Ascending aorta (tissue), 2 donors: ENCODE measurements around the gene PTPRF. TPM values are rescaled to one million over a fixed set of nuclear protein-coding genes. Genes with fewer than 3 reads are reported as not detected.

Experiments
- DNase-seq, 2 donors: peaks; one replicate each; pipeline ENCODE4 v3.0.0-alpha.2; 2019; ENCODE audit warnings: low spot score in 2 of 2
- H3K27ac ChIP-seq, 2 donors: fragments of 200-600 bp; sonication (generic); one replicate each; pipeline ENCODE4 v1.5.1; 2016 to 2017; ENCODE audit warnings: mild to moderate bottlenecking in 1 of 2
- H3K27me3 ChIP-seq: fragments of 200-600 bp; sonication (generic); one replicate; pipeline ENCODE4 v1.5.1; 2017
- H3K36me3 ChIP-seq, 2 donors: fragments of 200-600 bp; sonication (generic); one replicate each; pipeline ENCODE4 v1.5.1; 2016
- H3K4me1 ChIP-seq, 2 donors: fragments of 200-600 bp; sonication (generic); one replicate each; pipeline ENCODE4 v1.5.1; 2016 to 2017; ENCODE audit warnings: mild to moderate bottlenecking in 1 of 2
- H3K4me3 ChIP-seq, 2 donors: fragments of 200-600 bp; sonication (generic); one replicate each; pipeline ENCODE4 v1.5.1; 2016 to 2017; ENCODE audit warnings: mild to moderate bottlenecking in 1 of 2
- H3K9me3 ChIP-seq, 2 donors: fragments of 200-600 bp; sonication (generic); one replicate each; pipeline ENCODE4 v1.5.1; 2016
- CTCF ChIP-seq, 3 experiments: fragments of 200-600 bp in 2 of 3; fragments of 450-650 bp in 1 of 3; sonication (generic) in 2 of 3; IDR thresholded peaks; one replicate each; pipeline ENCODE4 v1.5.1; 2016 to 2019; ENCODE audit warnings: antibody characterized with exemption in 3 of 3, mild to moderate bottlenecking in 1 of 3, moderate library complexity in 1 of 3
- intact Hi-C: fragments of 100-400 bp; cut with DNase I; formaldehyde crosslinking; loops from one replicate; pipeline ENCODE4 v1.15.1; 2023
- total RNA-seq: library from RNA; depleted of rRNA; stranded (reverse); fragments of >200 nt; gene quantifications from one replicate; pipeline ENCODE4 v1.1.0, GENCODE V29; 2016

Gene PTPRF
- total RNA-seq, 1 donor from 2014 or later: 43.6 TPM

DNA sequence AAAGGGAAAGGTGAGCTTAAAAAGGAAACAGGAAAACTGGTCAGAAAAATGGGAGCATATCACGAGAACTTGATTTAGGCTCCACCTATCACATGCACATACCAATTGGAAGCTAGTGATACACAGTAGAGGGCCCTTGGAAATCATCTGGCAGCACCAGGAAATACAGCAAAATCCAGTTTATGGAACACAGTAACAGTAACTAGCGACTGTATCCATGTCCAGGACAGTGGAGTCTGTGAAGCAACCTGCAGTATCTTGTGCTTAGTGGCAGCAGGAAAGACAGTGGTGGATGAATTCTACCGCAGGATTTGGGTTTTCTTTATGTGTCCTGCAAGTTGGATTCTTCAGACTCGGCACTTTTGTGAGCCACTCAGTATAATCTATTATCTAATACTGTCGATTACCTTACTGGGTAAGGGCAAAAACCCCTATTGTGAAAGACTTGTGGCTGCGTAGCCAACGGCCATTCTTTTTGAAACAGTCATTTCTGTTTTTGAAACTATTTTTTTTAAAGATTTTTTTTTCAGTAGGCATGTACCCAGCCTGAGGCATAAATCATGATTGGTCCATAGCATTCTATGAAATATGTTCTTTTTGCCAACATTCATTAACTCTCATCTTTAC, 117.7 kb downstream of the PTPRF start:
- Histone ChIP-seq H3K27ac (peak overlapping the region in 1 of 2 donors; percentile 88), H3K4me3 (peak overlapping the region in 1 of 2 donors; percentile 77), H3K9me3 (no peaks in the 10 kb centered on the region), H3K27me3 (no peaks in the 10 kb centered on the region), H3K4me1 (peaks cover 6 to 12% of the 10 kb centered on the region in 2 donors), H3K36me3 (peaks cover 0 to 5% of the 10 kb centered on the region in 2 donors)
- no peak for TF ChIP-seq CTCF (IDR thresholded peaks at IDR 0.05)
- DNase-seq: no peak
- intact Hi-C loops: no loop called here

GRCh38 chr1:43648876-43649477, 118.3 kb downstream of the PTPRF start:
- Histone ChIP-seq H3K9me3 (no peaks in the 10 kb centered on the region), H3K4me3 (peak overlapping the region; percentile 77 to 83), H3K4me1 (peaks cover 6 to 12% of the 10 kb centered on the region in 2 donors), H3K27ac (peak overlapping the region; percentile 88 to 89), H3K36me3 (peaks cover 0 to 12% of the 10 kb centered on the region in 2 donors), H3K27me3 (no peaks in the 10 kb centered on the region)
- intact Hi-C loops: no loop called here
- TF ChIP-seq CTCF (IDR thresholded peaks at IDR 0.05): no peak
- no peak for DNase-seq

DNA sequence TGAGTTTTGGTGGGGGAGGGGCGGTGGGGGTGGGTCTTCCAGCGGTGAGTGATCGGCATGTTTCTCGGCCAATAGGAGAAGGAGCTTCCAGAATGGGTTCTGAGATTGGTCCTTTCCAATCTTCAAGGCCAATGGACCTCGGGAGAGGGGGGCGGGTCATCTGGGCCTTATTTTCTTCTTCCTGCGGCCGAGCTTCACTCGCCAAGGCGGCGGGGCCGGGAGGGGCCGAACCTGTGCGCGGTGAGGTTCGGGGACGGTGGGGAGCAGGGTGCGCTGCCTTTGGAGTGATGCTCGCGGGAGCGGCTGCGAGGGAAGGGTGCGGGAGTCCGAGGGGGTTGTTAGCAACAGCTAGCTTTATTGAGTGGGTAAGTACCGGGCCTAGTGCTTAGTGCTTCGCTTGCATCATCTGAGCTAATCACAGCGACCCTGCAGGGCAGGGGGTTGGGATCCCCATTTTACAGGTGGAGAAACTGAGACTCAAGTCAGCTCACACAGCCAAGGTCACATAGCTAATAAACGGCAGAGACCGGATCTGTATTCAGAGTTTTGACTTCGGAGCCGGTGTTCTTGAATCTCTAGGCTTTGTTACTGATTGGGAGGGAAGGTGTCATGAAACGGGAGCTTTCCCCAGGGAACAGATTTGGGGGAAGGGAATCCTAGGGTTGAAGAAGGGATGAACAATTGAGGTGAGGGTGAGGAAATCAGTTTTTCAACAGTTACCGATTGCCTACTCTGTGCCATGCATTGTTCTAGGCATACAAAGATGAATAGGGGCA, 119.8 kb downstream of the PTPRF start:
- peaks cover 6 to 12% of the 10 kb centered on the region in 2 donors for H3K4me1 ChIP-seq
- peak overlapping the region; percentile 88 to 89 for H3K27ac ChIP-seq
- H3K4me3 ChIP-seq: peak overlapping the region; percentile 77 to 83
- TF ChIP-seq CTCF (IDR thresholded peaks at IDR 0.05): no peak
- no peaks in the 10 kb centered on the region for H3K27me3 ChIP-seq
- intact Hi-C loops: loop anchor here (1.0 to 5.0 kb wide), 5 partner anchors 56 to 1188 kb away; partner anchors contain the start of genes CCDC30, CFAP57, EBNA1BP2 and HYI
- peaks cover 6 to 27% of the 10 kb centered on the region in 2 donors for H3K36me3 ChIP-seq
- no peaks in the 10 kb centered on the region for H3K9me3 ChIP-seq
- peak; percentile 87 to 97 for DNase-seq

DNA sequence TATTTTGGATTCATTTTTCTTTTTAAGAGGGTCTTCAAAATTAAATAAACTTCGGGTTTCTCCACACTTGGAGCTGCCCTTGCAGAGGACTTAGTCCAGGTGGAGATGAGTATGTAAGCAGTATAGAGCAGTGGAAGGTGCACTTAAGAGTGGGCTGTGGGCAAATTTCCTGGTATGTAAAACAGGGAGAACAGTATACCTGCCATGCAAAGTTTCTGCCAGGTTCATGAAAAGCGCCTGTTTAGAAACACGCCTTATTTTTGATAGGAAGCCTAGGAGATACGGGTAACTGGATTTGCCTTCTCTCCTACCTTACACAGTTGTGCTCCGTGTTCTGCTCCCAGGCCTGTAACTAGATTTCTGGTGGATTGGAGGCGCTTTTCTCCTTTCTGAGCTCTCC, 120.5 kb downstream of the PTPRF start:
- Histone ChIP-seq H3K4me1 (peaks cover 6 to 12% of the 10 kb centered on the region in 2 donors), H3K9me3 (no peaks in the 10 kb centered on the region), H3K4me3 (peak overlapping the region; percentile 77 to 83), H3K27me3 (no peaks in the 10 kb centered on the region), H3K36me3 (peaks cover 12 to 34% of the 10 kb centered on the region in 2 donors), H3K27ac (no peak overlapping the region)
- TF ChIP-seq CTCF (IDR thresholded peaks at IDR 0.05): no peak
- DNase-seq: no peak
- intact Hi-C loops: loop anchor here (2.0 to 5.0 kb wide), 4 partner anchors 56 to 1189 kb away; partner anchors contain the start of genes CCDC30, CFAP57, EBNA1BP2 and HYI

- Histone ChIP-seq H3K9me3 (no peaks in the 10 kb centered on the region), H3K27me3 (no peaks in the 10 kb centered on the region), H3K27ac (no peak overlapping the region), H3K4me1 (peaks cover 6 to 12% of the 10 kb centered on the region in 2 donors), H3K36me3 (peaks cover 19 to 41% of the 10 kb centered on the region in 2 donors), H3K4me3 (peak overlapping the region; percentile 77 to 83)
- intact Hi-C loops: loop anchor here (2.0 to 5.0 kb wide), 4 partner anchors 55 to 1190 kb away; partner anchors contain the start of genes CCDC30, CFAP57, EBNA1BP2 and HYI
- DNase-seq: no peak
- no peak for TF ChIP-seq CTCF (IDR thresholded peaks at IDR 0.05)
These were observed 121.2 kb downstream of the PTPRF start for GRCh38 chr1:43651902-43652301.
